Liver (tissue), 3 donors: Measurements from ENCODE around the gene GPD2.

Source experiments
- CTCF ChIP-seq: fragments of 150-350 bp; IDR thresholded peaks from 2 replicates; pipeline ENCODE4 v1.5.1; 2017; ENCODE audit warnings: improper control_type of control experiment, low read depth, low read length; ENCODE audit not compliant: missing input control
- GABPA ChIP-seq, 2 donors: IDR thresholded peaks in 1 of 2; conservative IDR thresholded peaks in 1 of 2; 2 replicates each; pipeline ENCODE4 v1.6.1; 2016; ENCODE audit warnings: antibody characterized with exemption in 2 of 2, mild to moderate bottlenecking in 1 of 2, moderate library complexity in 1 of 2
- TAF1 ChIP-seq: conservative IDR thresholded peaks from 2 replicates; pipeline ENCODE4 v1.6.1; 2016; ENCODE audit warnings: antibody characterized with exemption, mild to moderate bottlenecking
- donor health status: healthy.
- donor health status: healthy.

GRCh38 chr2:156459720-156460119 lies 23.5 kb downstream of the GPD2 start:
- TF ChIP-seq CTCF (no peak), TAF1 (no peak), GABPA (IDR thresholded peaks at IDR 0.05 in 1 of 2, conservative IDR thresholded peaks at IDR 0.05 in 1 of 2) (no peak)
